Fibroblast of mammary gland (primary cell): Measurements from ENCODE around the gene FSIP1.

Experiments
- DNase-seq: peaks from one replicate; pipeline ENCODE4 v3.0.0-alpha.2; 2010; ENCODE audit warnings: low read depth
- H3K4me3 ChIP-seq: 2 replicates; pipeline ENCODE4 v1.5.1; 2011; ENCODE audit warnings: low read depth, mild to moderate bottlenecking, low read length, moderate library complexity; ENCODE audit not compliant: control insufficient read depth
- CTCF ChIP-seq: conservative IDR thresholded peaks from 2 replicates; pipeline ENCODE4 v1.5.1; 2011; ENCODE audit warnings: low read depth, low read length, inconsistent platforms; ENCODE audit not compliant: control insufficient read depth, insufficient read depth

FSIP1 gene

DNA sequence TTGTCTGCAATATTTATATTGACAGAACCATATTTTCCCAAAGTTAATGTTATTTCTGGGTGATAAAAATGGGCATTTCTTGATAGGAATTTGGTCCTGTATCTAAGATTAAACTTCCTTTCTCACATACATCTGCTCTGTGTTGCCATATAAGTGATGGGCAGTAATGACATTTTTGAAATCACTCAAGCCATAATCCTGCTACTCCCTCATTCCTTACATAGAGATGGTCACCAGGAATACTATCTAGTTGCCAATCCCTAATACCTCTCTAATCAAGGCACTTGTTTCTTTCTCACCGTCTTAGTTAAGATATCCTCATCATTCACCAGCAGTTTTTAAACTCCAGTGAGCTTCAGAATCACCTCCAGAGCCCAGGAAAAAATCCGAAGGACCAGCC, 68.4 kb downstream of the FSIP1 start:
- no peak for DNase-seq
- no peak for TF ChIP-seq CTCF
- H3K4me3 ChIP-seq: no peak overlapping the region

DNA sequence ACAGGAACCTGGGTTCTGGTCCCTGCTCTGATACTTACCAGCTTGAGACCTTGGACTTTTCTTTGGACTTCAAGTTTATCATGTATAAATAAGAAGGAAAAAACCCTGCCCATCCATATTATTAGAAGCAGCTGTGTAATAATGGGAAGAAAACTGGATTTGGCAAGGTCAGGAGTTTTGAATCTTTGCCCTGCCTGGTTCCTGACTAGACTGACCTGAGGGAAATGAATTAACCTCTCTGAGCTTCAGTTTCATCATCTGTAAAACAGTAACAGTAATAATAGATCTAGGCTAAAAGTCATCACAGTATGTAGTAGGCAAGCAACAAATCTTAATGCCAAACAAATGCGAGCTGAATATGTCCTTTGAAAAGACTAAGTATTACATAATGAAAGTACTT, 68.8 kb downstream of the FSIP1 start:
- DNase-seq: peak; percentile 37

GRCh38 chr15:39710681-39711080, 72.0 kb downstream of the FSIP1 start:
- DNase-seq: no peak
- H3K4me3 ChIP-seq: no peak overlapping the region
- TF ChIP-seq CTCF: no peak

More for the DNA sequence above, 68.8 kb downstream of the FSIP1 start:
- TF ChIP-seq CTCF: no peak
- no peak overlapping the region for H3K4me3 ChIP-seq

DNA sequence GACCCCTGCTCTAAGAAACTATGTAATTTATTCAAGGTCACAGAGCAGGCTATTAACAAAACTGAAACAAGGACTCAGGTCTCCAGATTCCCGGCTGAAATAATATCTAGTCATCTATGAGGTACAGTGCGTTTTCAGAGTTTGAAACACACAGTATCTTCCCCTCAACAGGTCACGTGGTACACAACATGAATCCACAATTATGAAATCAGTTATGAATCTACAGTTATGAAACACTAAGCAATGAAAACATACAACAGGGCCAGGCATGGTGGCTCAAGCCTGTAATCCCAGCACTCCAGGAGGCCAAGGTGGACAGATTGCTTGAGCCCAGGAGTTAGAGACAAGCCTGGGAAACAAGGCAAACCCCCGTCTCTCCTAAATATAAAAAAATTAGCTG, 72.7 kb downstream of the FSIP1 start:
- no peak for TF ChIP-seq CTCF
- H3K4me3 ChIP-seq: no peak overlapping the region
- DNase-seq: no peak

DNA sequence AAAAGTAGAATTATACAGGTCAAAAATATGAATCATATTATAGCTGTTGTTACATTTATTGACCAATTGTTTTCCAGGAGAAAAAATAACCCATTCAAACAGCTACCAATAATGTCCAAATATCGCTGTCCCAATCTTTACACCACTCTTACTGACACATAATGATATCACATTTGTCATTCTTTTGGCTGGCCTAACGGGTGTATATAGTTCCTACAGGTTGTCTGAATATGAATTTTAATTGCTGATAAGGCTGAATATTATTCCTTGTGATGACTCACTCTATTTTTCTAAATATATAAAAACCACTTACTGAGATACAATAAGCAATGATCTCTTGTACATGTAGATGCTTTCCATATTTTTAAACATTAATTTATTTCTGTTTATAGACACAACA, 76.4 kb downstream of the FSIP1 start:
- TF ChIP-seq CTCF: no peak

GRCh38 chr15:39704689-39705088, 78.0 kb downstream of the FSIP1 start:
- H3K4me3 ChIP-seq: no peak overlapping the region
- no peak for TF ChIP-seq CTCF
- peak; percentile 16 for DNase-seq

More for the DNA sequence above, 76.4 kb downstream of the FSIP1 start:
- no peak overlapping the region for H3K4me3 ChIP-seq
- no peak for DNase-seq

DNA sequence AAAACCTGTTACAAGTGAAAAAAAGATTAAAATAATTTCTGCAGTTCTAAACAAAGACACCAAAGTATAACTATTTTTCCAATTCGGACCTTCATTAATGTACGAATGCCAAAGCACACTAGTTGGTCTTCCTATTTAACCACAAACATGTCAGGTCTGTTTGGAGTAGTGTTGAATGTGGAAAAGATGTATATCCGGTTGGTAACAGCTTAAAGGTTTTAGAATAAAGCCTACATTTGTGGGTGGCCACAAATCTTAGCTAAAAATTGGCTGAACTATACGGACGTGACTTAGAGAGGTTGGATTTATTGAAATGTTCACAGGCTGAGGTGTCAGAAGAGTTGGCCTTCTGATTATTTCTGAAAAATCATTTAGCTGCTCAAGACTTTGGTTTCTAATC, 78.4 kb downstream of the FSIP1 start:
- DNase-seq: no peak
- no peak overlapping the region for H3K4me3 ChIP-seq
- TF ChIP-seq CTCF: no peak
